ENCODE results near the gene LEF1. TPM values are rescaled to one million over a fixed set of nuclear protein-coding genes. Genes with fewer than 3 reads are reported as not detected.

LEF1 gene
- polyA plus RNA-seq, 1 donor: 8.5 TPM

DNA sequence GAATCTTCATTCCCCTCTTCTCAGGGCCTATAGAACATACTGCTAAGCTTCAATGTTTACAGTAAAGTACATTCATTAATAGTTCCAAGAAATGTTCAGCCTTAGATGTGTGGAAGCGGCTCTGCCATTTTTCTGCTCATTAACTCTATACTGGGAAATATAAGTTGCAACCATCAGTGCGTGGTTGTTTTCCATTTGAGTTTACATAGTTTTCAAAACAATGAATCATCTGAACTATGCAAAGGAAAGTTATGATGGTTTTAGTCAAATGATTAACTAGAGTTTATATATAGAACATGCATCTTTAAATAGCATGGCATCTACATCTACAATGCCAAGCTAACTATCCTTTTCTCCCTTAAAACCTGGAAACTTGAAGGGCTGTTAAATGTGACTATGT is 29.6 kb downstream of the LEF1 start:
- peaks cover 3% of the 10 kb centered on the region for H3K27me3 ChIP-seq (ENCODE audit: control insufficient read depth, insufficient read depth, low read length)
- no peaks in the 10 kb centered on the region for H3K9me3 ChIP-seq (ENCODE audit: control insufficient read depth, low read depth, low read length)
- H3K27ac ChIP-seq (ENCODE audit: low read length): no peak overlapping the region
- DNase-seq: no peak
- no peak overlapping the region for H3K4me3 ChIP-seq (ENCODE audit: low read length)
- WGBS (ENCODE audit: insufficient coverage, low lambda C conversion rate): 86% methylated on average over 1 of the region's 2 CpGs
- H3K36me3 ChIP-seq (ENCODE audit: control insufficient read depth, insufficient read depth, low read length): no peaks in the 10 kb centered on the region
- no peaks in the 10 kb centered on the region for H3K4me1 ChIP-seq (ENCODE audit: control insufficient read depth, insufficient read depth, low read length)

DNA sequence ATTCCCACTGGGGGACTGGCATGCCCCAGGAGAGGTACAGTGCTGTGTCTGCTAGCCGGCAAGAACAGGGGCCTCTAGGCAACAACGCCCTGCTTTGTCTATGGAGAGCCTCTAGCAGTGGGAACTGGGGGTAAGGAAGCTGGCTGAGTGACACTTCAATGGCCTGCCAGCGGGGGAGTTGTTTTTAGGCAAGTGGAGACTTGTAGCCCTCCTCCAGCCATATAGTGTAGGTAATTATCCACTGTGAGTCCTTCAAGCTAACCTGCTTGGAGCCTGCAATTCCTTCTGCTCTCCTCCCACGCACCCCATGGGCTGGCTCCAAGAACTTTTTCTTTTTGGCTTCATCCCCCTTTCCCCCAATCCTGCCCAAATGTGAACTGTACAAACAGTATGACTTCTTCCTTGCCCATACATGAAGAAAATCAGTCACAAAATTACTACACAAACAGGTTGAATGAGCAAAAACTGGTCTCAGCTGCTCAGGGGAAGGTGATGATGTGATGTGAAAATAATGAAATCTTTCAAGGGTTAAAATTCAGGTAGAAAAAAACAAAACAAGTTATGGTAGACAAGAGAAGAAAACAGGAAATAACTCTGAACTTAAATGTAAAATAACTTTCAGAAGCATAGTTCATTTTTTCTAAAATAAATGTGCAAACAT is 33.1 kb downstream of the LEF1 start:
- no peaks in the 10 kb centered on the region for H3K4me1 ChIP-seq (ENCODE audit: control insufficient read depth, insufficient read depth, low read length)
- WGBS (ENCODE audit: insufficient coverage, low lambda C conversion rate): no CpG with 5 or more reads among the region's 4 CpGs
- H3K9me3 ChIP-seq (ENCODE audit: control insufficient read depth, low read depth, low read length): no peaks in the 10 kb centered on the region
- H3K27me3 ChIP-seq (ENCODE audit: control insufficient read depth, insufficient read depth, low read length): no peaks in the 10 kb centered on the region
- no peak overlapping the region for H3K27ac ChIP-seq (ENCODE audit: low read length)
- DNase-seq: no peak
- H3K4me3 ChIP-seq (ENCODE audit: low read length): no peak overlapping the region
- H3K36me3 ChIP-seq (ENCODE audit: control insufficient read depth, insufficient read depth, low read length): no peaks in the 10 kb centered on the region

DNA sequence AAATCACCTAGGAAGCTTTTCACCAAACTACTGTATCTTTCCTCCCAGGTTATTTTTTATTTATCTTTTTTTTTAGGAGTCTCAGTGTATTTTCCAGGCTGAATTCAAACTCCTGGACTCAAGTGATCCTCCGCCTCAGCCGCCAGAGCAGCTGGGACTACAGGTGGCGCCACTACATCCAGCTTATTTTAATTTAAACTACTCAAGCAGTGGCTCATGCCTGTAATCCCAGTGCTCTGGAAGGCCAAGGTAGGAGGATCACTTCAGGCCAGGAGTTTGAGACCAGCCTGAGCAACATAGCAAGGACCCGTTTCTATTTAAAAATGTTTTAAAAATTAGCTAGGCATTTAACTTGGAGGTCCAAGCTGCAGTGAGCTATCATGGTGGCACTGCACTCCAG is 37.8 kb downstream of the LEF1 start:
- Histone ChIP-seq H3K27me3 (ENCODE audit: control insufficient read depth, insufficient read depth, low read length) (no peaks in the 10 kb centered on the region), H3K4me1 (ENCODE audit: control insufficient read depth, insufficient read depth, low read length) (no peaks in the 10 kb centered on the region), H3K9me3 (ENCODE audit: control insufficient read depth, low read depth, low read length) (no peaks in the 10 kb centered on the region), H3K27ac (ENCODE audit: low read length) (no peak overlapping the region), H3K36me3 (ENCODE audit: control insufficient read depth, insufficient read depth, low read length) (no peaks in the 10 kb centered on the region), H3K4me3 (ENCODE audit: low read length) (no peak overlapping the region)
- no peak for DNase-seq
- WGBS (ENCODE audit: insufficient coverage, low lambda C conversion rate): no CpG with 5 or more reads among the region's 4 CpGs

DNA sequence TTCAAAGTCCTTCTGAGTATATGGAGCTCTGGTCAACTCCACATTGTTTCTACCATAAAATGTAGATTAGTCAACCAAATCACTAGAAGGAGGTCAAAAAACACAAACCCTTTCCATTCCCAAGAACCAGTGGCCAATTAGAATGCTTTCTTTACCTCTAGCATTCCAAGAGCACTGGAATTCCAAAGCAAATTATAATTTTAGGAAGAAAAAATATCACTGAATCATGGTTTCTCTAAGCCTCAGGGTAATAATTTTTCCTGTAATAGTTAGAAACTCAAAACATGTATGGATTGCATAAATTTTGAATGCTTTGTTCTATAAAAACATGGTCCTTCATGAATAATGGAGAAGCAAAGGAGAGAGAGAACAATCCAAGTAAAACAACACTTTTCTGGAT is 39.5 kb downstream of the LEF1 start:
- H3K36me3 ChIP-seq (ENCODE audit: control insufficient read depth, insufficient read depth, low read length): no peaks in the 10 kb centered on the region
- H3K27me3 ChIP-seq (ENCODE audit: control insufficient read depth, insufficient read depth, low read length): no peaks in the 10 kb centered on the region

DNA sequence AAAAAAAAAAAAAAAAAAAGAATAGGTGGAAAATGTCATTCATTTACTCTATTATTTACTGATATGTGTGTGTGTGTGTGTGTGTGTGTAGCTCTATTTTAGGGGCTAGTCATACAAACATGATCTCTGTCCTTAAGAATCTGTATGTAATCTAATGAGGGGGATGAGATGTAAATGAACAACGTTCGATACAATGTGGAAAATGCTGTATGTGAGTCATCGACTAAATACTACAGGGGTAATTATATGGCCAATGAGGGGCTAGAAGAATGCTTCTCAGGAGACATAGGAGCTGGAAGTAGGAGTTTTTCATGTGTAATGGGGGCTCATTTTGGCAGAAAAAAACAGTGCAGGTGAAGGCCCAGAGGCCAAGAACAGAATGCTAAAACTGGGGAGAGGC is 41.9 kb downstream of the LEF1 start:
- no peak for DNase-seq
- H3K4me3 ChIP-seq (ENCODE audit: low read length): no peak overlapping the region
- 94% methylated on average over 3 of the region's 3 CpGs for WGBS (ENCODE audit: insufficient coverage, low lambda C conversion rate)

More for the DNA sequence above, 39.5 kb downstream of the LEF1 start:
- H3K4me3 ChIP-seq (ENCODE audit: low read length): no peak overlapping the region
- H3K9me3 ChIP-seq (ENCODE audit: control insufficient read depth, low read depth, low read length): no peaks in the 10 kb centered on the region
- H3K4me1 ChIP-seq (ENCODE audit: control insufficient read depth, insufficient read depth, low read length): no peaks in the 10 kb centered on the region
- H3K27ac ChIP-seq (ENCODE audit: low read length): no peak overlapping the region
- no peak for DNase-seq

DNA sequence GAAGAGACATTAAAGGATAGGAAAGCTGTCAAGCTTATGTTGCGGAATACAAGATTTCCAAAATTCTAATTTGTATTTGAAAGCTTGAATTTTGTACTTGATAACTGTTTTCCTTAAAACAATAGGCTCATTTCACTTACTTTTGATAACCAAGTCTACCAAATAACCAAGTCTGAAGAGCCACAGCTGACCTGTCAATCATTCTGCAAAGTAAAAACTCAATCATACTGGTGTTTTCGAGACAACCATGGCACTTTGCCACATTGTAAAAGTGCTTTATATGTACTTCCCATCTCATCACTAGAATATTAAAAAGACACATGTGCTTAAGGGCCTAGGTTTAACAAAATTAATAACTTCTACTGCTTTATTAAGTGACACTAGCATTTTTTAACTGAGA is 47.9 kb downstream of the LEF1 start:
- H3K9me3 ChIP-seq (ENCODE audit: control insufficient read depth, low read depth, low read length): no peaks in the 10 kb centered on the region
- H3K27me3 ChIP-seq (ENCODE audit: control insufficient read depth, insufficient read depth, low read length): no peaks in the 10 kb centered on the region
- WGBS (ENCODE audit: insufficient coverage, low lambda C conversion rate): 100% methylated on average over 1 of the region's 2 CpGs
- no peak for DNase-seq
- no peak overlapping the region for H3K27ac ChIP-seq (ENCODE audit: low read length)
- no peaks in the 10 kb centered on the region for H3K4me1 ChIP-seq (ENCODE audit: control insufficient read depth, insufficient read depth, low read length)
- H3K36me3 ChIP-seq (ENCODE audit: control insufficient read depth, insufficient read depth, low read length): no peaks in the 10 kb centered on the region
- H3K4me3 ChIP-seq (ENCODE audit: low read length): no peak overlapping the region

More for the DNA sequence above, 41.9 kb downstream of the LEF1 start:
- no peak overlapping the region for H3K27ac ChIP-seq (ENCODE audit: low read length)
- no peaks in the 10 kb centered on the region for H3K9me3 ChIP-seq (ENCODE audit: control insufficient read depth, low read depth, low read length)
- no peaks in the 10 kb centered on the region for H3K4me1 ChIP-seq (ENCODE audit: control insufficient read depth, insufficient read depth, low read length)
- H3K27me3 ChIP-seq (ENCODE audit: control insufficient read depth, insufficient read depth, low read length): no peaks in the 10 kb centered on the region
- H3K36me3 ChIP-seq (ENCODE audit: control insufficient read depth, insufficient read depth, low read length): no peaks in the 10 kb centered on the region

DNA sequence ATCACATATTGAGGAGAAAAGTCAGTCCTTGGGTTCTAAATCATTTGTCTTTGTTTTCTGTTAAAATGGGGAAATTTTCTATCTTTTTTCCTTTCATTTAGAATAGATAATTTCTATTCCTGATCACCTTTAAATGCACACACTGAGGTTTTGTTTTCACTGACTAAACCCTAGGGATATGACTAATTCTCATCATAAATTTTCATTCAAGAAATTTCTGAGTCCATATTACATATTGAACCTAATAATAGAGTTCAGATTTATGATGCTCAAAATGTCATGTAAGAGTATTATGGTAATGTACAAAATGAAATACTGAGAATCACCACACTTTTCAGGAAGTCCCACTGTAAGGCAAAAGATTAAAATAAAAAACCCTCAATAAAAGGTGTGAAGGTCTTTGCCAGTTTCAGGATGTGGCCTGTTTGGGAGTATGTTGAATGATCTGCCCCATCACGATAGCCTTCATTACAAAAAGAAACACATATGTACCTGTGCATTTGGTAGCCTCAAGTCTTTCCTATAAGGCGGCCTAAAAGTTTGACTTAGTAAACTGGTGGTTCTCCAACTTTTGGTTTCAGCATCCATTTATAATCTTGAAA is 49.4 kb downstream of the LEF1 start:
- no CpG with 5 or more reads among the region's 2 CpGs for WGBS (ENCODE audit: insufficient coverage, low lambda C conversion rate)
- no peak overlapping the region for H3K27ac ChIP-seq (ENCODE audit: low read length)
- H3K9me3 ChIP-seq (ENCODE audit: control insufficient read depth, low read depth, low read length): no peaks in the 10 kb centered on the region
- no peaks in the 10 kb centered on the region for H3K4me1 ChIP-seq (ENCODE audit: control insufficient read depth, insufficient read depth, low read length)
- no peak overlapping the region for H3K4me3 ChIP-seq (ENCODE audit: low read length)
- no peak for DNase-seq
- H3K36me3 ChIP-seq (ENCODE audit: control insufficient read depth, insufficient read depth, low read length): no peaks in the 10 kb centered on the region
- H3K27me3 ChIP-seq (ENCODE audit: control insufficient read depth, insufficient read depth, low read length): no peaks in the 10 kb centered on the region

DNA sequence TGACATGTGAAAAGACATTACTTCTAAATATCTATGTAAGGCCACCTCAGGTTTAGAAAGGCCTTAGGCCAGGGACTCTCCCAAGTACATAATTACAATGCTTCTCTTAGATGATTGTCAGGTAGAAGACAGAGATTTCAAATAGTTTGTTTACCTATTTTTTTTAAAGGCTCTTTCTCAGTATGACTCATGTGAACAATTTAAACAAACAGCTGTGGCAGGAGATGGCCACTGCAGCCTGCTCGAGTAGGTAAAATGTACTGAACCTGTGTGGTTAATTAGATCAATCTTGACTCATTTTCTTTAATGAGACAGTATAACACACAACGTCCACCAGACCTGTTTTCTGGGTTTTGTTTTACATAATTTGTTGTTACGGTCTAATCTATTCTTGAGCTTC is 50.2 kb downstream of the LEF1 start:
- 68% methylated on average over 3 of the region's 3 CpGs for WGBS (ENCODE audit: insufficient coverage, low lambda C conversion rate)
- H3K4me1 ChIP-seq (ENCODE audit: control insufficient read depth, insufficient read depth, low read length): no peaks in the 10 kb centered on the region
- no peak for DNase-seq
- H3K4me3 ChIP-seq (ENCODE audit: low read length): no peak overlapping the region
- H3K27me3 ChIP-seq (ENCODE audit: control insufficient read depth, insufficient read depth, low read length): no peaks in the 10 kb centered on the region
- no peak overlapping the region for H3K27ac ChIP-seq (ENCODE audit: low read length)
- H3K9me3 ChIP-seq (ENCODE audit: control insufficient read depth, low read depth, low read length): no peaks in the 10 kb centered on the region
- no peaks in the 10 kb centered on the region for H3K36me3 ChIP-seq (ENCODE audit: control insufficient read depth, insufficient read depth, low read length)

DNA sequence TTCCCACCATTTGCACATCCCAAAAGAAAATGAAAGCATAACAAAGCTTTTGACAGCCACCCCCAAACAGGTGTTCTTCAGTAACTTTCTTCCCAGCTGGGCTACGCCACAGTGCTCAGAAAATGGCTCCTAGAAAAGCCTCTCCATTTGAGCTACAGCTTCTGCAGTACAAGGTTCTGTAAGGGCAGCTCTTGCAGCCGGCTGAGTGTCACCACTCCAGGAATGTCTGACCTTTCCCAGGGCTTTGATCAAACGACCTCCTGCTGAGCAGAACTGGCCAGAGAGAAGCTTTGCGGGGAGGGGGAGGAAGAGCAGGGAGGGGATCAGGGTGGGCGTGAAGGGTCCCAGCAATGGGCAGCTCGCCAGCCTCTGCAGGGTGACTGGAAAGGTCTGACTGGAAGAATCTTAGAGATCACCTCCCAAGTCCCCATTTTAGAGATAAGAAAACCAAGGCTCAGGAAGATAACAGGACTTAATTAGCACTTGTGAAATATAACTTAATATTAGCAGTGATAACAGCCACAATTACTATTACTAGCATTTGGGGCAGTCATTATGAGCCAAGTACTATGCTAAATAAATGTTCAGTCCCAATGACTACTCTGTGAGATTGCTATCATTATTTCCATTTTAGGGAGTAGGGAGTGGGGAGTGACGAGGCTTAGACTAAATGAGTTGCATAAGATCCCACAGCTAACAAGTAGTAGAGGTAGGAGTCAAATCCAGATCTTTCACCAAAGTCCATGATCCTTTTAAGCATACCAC is 51.1 kb downstream of the LEF1 start:
- Histone ChIP-seq H3K36me3 (ENCODE audit: control insufficient read depth, insufficient read depth, low read length) (no peaks in the 10 kb centered on the region), H3K9me3 (ENCODE audit: control insufficient read depth, low read depth, low read length) (no peaks in the 10 kb centered on the region), H3K4me1 (ENCODE audit: control insufficient read depth, insufficient read depth, low read length) (no peaks in the 10 kb centered on the region), H3K4me3 (ENCODE audit: low read length) (no peak overlapping the region), H3K27ac (ENCODE audit: low read length) (no peak overlapping the region), H3K27me3 (ENCODE audit: control insufficient read depth, insufficient read depth, low read length) (no peaks in the 10 kb centered on the region)
- DNase-seq: no peak
- no CpG with 5 or more reads among the region's 7 CpGs for WGBS (ENCODE audit: insufficient coverage, low lambda C conversion rate)

DNA sequence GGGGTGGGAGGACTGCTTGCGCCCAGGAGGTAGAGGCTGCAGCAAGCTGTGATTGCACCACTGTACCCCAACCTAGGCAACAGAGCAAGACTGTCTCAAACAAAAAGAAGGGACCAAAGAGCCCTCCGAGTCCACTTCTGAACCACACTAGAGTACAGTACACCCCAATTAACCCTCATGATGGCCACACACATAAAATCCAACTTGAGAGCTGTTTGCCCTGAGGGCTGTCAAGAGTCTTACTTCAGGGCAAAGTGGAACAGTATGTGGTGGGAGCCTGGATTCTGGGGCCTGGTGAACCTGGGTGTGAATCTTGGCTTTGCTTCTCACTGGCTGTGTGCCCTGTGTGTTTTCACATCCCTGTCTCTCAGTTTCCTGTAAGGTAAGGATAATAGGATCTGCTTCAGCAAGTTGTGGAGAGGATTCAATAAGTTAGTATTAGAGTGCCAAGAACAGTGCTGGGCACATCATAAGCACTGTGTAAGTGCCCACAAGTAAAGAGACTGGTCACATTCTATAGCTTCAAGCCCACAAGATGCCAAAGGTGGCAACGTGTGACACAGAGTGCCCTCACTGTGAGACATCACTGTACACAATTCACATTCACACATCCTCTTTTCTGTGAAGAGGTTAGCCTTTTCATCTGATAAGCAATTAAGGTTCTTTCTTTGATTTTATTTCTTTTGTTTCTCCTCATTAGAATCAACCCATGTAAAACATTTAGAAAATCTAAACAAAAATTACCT is 52.1 kb downstream of the LEF1 start:
- no peaks in the 10 kb centered on the region for H3K4me1 ChIP-seq (ENCODE audit: control insufficient read depth, insufficient read depth, low read length)
- H3K27me3 ChIP-seq (ENCODE audit: control insufficient read depth, insufficient read depth, low read length): no peaks in the 10 kb centered on the region
- no peaks in the 10 kb centered on the region for H3K36me3 ChIP-seq (ENCODE audit: control insufficient read depth, insufficient read depth, low read length)
- H3K27ac ChIP-seq (ENCODE audit: low read length): no peak overlapping the region
- H3K4me3 ChIP-seq (ENCODE audit: low read length): no peak overlapping the region
- DNase-seq: no peak
- no CpG with 5 or more reads among the region's 3 CpGs for WGBS (ENCODE audit: insufficient coverage, low lambda C conversion rate)
- no peaks in the 10 kb centered on the region for H3K9me3 ChIP-seq (ENCODE audit: control insufficient read depth, low read depth, low read length)

Data from large intestine (tissue), 3 donors.